Effector CD4-positive, alpha-beta T cell (primary cell): ENCODE measurements around the gene PTCD1.
A peak's percentile ranks its signal among the peaks of the same experiment; 100 is the strongest.
"Not testable (repeated sequence)": the region's sequence is repeated elsewhere in the genome, so short reads cannot be mapped to it uniquely, and the experiment has no call there.

Experiments used
- DNase-seq: peaks from one replicate; pipeline ENCODE4 v3.0.0-alpha.2; 2020

Gene PTCD1

DNA sequence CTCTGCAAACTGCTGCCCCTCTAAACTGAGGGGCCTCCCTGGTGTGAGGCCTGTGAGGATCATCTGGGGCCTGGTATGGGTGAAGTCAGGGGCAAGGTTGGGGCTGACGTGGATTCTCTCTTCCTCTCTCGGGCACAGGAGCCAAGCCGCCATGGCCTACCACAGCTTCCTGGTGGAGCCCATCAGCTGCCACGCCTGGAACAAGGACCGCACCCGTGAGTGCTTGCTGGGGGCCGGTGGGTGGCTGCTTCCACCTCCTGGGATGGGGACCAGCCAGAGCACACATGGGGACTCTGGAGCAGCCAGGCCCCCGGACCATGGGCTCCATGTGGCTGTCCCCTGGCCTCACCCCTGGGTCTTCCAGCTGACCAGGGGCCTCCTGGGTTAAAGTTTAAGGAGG, 53.0 kb downstream of the PTCD1 start:
- DNase-seq: no peak

DNA sequence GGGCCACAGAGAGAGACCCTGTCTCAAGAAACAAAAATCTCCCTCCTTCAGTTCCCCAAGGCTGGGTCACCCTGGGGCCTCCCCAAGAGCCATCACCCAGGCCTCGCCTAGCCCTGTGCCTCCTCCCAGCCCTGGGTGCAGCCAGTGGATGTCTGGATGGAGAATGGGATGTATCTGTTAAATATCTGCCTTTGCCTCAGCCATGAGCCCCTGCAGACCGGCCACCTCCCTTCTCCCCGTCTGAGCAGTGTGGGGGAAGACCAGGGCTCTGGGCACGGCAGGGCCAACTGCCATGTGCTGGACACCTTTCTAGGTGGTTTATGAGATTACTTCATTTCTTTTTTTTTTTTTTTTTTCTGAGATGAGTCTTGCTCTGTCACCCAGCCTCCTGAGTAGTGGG, 54.1 kb downstream of the PTCD1 start:
- no peak for DNase-seq

DNA sequence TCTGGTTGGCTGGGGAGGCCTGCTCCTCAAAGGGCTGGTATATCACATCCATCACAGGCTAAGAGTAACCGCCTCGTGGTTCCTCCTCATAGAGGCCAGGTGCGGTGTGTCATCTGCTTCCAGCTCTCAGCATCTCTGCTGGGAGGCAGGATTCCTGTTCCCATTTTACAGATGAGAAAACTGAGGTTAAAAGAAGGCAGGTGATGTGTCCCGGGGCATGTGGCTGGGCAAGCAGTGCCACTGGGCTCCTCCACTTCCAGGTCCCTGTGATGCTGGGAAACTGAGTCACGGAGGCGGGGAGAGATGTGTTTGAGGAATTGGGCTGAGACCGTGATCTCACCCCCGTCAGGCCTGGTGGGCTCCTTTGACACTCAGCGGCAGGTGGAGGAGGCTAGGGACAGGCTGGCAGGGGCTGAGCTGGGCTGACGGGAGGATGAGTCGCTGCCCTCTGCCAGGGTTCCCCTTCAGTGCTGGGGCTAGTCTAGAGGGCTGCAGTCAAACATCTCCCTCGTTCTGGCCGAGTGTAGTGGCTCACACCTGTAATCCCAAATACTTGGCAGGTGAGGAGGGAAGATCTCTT, 54.7 kb downstream of the PTCD1 start:
- DNase-seq: no peak

- DNase-seq: no peak
Observed at GRCh38 chr7:99383203-99383602, 55.4 kb downstream of the PTCD1 start.

GRCh38 chr7:99381664-99382075, 56.9 kb downstream of the PTCD1 start:
- no peak for DNase-seq

GRCh38 chr7:99380823-99381663, 57.6 kb downstream of the PTCD1 start:
- peak; percentile 91 for DNase-seq

GRCh38 chr7:99380032-99380822, 58.4 kb downstream of the PTCD1 start:
- DNase-seq: peak; percentile 16

DNA sequence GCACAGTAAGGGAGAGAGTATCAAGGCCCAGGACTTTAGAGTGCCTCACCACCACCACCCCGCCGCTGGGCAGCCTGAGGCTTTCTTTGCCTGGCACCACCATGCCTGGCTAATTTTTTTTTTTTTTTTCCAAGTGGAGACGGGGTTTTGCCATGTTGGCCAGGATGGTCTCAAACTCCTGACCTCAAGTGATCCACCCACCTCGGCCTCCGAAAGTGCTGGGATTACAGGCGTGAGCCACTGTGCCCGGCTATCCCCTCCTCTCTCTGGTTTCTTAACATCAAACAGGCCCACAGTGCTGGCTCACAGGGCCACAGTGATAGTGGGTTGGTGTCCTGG, 58.9 kb downstream of the PTCD1 start:
- not testable (repeated sequence) for DNase-seq

DNA sequence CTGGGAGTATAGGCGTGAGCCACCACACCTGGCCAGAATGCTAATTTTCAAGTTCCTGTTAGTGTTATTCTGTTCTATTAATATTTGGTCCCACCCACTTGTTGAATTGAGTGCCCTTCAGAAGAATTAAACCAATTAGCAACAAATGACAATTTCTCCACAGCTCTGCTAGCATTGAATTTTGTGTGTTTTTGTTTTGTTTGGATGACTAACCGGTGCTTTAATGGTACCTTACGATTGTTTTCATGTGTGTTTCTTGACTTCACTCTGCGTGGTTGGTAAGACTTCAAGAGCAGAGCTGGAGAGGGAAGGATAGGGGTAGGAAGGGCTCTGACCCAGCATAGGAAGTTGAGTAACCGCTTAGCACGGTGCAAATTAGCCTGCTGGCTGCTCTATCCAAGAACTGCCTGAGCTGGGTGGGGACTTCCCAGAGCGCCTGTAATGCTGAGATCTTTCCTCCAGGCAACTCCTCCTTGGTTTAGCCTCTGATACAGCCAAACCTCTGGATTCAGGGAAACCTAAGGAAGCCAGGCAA, 59.5 kb downstream of the PTCD1 start:
- peak; percentile 64 for DNase-seq

DNA sequence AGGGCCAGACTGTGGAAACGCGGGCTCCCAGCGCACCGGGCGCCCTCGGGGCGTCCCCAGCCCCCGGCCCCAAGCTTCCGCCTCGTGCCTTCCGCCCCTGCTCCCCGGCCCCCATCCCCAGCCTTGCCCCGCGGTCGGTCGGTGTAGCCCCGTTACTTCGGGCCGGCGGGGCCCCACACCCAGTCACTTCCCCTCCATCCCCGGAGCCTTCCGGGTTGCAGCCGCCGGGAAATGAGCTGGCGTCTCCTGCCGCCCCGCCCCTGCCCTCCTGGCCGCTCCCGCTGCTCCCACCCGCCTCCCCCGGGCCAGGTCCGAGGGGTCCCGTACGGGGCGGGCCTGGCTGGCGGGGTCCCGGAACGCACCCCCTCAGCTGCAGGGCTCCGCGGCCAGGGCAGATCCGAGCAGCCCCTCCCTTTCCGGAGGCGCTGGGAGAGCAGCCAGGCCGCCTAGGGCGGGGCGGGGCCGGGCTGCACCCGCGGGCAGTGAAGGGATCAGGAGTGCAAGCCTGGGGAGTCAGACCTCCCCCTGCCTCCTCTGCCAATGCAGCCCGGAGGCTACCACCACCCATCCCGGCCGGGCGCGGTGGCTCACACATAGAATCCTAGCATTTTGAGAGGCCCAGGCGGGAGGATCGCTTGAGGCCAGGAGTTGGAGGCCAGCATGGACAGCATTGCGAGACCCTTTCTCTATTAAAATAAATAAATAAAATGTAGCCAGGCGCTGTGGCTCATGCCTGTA, 63.4 kb downstream of the PTCD1 start:
- DNase-seq: peak; percentile 44

- peak; percentile 78 for DNase-seq
Observed at GRCh38 chr7:99374111-99375064, 64.2 kb downstream of the PTCD1 start, which contains the start of gene ARPC1B. ARPC1B (plus strand) TSS chr7:99374730; CDS start chr7:99385715, 10,985 bp downstream.

- DNase-seq: no peak
Observed at GRCh38 chr7:99373091-99374066, 65.2 kb downstream of the PTCD1 start.

- no peak for DNase-seq
Observed at GRCh38 chr7:99372275-99373090, 66.1 kb downstream of the PTCD1 start.

DNA sequence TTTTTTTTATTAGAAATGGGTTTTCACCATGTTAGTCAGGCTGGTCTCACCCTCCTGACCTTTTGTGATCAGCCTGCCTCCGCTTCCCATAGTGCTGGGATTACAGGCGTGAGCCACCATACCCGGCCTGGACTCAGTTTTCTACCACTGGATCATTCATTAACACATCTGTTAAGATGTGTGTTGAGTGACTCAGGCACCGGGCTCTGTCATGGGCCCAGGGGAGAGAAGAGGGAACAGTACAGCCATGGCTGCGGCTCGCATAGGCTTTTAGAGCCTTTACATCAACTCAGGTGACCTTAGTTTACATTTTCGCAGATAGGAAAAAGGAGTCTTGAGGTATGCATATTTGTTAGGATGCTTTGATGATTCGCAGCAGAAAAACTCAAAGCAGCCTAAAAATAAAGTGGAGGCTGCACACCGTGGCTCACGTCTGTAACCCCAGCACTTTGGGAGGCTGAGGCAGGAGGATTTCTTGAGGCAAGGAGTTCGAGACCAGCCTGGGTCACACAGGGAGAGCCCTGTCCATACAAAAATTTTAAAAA, 67.2 kb downstream of the PTCD1 start:
- DNase-seq: no peak

DNA sequence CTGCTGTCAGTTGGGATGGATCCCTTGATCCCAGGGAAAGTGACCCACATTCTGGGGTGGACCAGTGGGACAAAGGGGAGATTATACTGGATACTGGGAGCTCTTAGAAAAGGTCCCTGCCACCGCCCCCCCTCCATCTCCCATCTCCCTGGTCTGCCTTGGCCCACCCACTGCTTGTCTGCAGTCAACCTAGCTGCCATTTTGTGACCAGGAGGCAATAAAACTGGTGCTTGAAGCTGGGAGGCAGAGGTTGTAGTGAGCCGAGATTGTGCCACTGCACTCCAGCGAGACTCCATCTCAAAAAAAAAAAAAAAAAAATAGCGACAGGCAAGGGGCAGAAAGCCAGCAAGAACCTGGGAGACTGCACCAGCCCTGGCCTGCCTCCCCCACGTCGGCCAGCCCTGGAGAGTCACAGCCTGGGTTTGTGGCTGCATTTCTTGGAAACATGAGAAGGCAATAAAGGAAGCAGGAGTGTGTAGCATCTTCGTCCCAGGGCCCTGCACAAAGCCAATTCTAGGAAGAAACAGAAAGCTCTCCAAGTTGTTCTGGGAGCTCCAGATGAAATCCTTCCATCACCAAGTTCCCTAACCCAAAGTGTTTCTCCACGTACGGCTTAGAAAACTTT, 68.7 kb downstream of the PTCD1 start:
- DNase-seq: no peak

GRCh38 chr7:99368750-99369389, 69.7 kb downstream of the PTCD1 start:
- DNase-seq: no peak
